GM21529 (cell line): ENCODE measurements around the gene FER.
A peak's percentile ranks its signal among the peaks of the same experiment; 100 is the strongest.
"Not testable (repeated sequence)": the region's sequence is repeated elsewhere in the genome, so short reads cannot be mapped to it uniquely, and the experiment has no call there.

ENCODE experiments used
- ATAC-seq: cut with Tn5 transposase; IDR thresholded peaks from one replicate; pipeline ENCODE4 v1.9.1; 2021; ENCODE audit not compliant: unreplicated experiment

Gene FER

DNA sequence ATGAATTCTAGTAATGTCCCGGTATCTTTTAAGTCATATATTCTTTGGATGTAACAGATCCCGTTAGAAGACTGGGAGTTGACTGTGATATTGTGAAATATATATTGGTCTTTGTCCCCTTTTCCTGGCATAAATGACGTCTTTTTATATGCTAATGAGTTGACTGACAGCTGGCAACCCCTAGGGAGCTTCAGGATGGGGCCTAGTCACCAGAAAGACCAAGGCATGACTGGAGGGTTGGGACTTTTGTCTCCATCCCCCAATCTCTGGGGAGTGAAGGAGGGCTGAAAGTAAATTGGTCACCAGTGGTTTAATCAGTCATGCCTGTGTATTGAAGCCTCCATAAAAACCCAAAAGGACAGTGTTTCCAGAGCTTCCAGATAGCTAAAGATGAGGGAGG is 420.5 kb downstream of the FER start:
- no peak for ATAC-seq

DNA sequence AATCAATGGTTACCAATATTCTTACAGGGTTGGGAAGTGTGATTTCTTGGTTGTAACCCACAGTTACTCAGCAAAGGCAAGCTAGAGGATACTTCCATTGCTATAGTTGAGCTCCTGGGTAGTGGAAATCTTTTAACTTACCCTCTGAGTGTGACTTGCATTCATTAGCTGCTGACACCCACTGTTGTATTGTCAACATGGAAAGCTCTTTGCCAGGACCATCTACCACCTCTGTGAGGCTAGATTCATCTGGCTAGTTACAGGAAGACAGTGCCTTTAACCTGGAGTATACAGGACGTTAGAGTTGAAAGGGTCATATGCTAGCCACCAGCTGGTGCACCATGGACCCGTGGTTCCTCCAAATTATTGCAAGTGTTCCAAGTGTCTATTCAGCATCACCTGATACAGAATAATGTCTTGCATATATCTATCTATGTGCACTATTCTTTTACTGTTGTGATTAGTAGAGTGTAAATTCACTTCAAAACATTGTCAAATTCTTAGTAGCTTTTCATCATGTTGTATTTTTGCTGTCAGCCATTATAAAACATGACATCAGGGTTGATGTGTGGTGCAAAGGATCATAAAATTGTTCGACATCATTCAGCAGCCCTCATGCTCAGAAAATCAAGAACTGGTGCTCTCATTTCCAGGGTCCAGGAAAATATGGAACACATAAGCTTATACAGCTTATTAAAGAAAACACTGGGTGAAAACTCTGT is 423.1 kb downstream of the FER start:
- no peak for ATAC-seq

DNA sequence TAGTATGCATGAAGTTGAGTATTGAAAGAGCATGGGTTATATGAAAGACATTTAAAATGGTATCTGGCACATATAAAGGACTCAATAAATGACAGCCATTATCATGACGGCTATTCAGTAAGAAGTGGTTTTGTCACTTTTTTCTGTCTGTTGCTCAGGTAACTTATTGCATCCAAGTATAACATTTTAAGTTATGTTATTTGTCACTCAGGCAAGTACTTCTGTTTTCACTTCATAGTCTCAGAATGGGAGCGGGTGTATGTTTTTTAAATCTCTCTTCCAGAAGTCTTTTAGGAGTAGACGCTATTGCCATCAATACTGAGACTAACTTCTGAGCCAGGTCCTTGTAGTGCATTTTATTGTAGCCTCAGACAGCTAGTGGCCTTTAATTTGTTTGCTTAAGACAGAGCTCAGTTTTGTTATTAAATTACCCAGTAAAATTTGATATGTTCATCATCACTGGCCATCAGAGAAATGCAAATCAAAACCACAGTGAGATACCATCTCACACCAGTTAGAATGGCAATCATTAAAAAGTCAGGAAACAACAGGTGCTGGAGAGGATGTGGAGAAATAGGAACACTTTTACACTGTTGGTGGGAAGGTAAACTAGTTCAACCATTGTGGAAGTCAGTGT is 423.9 kb downstream of the FER start:
- not testable (repeated sequence) for ATAC-seq

DNA sequence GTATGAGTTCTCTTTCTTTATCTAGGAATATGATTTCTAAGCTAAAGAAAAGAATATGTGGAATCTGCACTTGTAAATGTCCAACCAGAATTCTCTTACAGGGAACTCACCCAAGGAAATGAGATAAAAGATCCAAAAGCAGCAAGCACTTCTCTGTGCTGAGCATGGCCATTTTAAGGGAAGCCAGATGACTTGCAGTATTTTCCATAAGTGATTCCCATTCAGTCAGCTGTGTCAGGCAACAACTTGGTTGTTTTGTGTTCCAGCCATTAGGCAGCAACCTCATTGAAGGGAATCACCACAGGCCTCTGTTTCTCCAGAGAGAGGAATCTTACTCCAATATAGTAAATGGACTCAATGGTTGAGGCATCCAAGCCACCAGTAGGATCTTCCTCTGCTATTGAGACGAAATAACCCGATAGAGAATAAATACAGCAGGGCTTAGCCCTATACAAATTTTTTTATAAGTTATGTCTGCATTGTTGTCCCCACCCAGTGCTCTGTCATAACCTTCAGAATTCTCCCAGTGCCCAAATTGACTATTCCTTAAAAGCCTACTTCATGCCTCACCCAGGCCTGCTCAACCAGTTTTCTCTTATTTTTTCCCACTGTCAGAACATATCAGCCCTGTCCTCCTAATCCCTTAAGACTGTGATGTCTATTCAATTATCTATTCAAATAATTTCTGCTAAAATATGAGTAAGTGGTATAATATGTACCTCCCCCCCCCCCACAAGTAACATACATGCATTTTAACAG is 425.5 kb downstream of the FER start:
- no peak for ATAC-seq

DNA sequence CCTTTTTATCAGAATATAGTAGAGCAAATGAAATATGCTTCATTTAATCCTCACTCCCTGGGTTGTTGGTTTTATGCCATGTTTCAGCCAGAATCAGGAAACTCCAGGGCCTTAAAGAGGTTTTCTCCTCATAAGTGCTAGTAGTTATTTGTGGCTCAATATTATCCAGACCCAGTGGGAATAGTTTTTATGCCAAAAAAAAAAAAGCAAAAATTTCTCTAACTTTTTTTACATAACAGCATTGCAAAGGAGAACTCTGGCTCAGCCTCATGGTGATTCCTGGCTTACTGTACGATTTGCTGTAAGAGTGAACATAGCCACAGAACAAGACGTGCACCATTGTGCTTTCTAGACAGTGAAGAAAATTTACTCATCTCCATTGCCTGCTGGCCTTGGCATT is 429.5 kb downstream of the FER start:
- no peak for ATAC-seq

DNA sequence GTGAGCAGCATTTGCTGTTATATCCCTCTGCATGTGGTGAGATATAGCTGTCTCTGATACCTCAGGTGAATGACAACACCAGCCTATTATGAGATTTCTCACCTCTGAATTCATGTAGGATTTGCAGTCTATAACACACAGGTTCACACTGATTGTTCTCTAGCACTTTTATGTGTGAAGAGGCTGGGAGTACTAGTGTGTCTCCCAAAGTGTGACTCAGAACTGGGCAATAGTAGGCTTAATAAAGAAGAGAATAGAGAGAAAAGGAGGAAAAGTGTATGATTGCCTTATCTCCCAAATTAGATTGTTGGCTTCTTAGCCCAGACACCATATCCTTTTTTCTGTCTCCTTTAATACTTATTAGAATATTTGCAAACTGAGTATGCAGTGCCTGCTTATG is 430.1 kb downstream of the FER start:
- ATAC-seq = no peak

DNA sequence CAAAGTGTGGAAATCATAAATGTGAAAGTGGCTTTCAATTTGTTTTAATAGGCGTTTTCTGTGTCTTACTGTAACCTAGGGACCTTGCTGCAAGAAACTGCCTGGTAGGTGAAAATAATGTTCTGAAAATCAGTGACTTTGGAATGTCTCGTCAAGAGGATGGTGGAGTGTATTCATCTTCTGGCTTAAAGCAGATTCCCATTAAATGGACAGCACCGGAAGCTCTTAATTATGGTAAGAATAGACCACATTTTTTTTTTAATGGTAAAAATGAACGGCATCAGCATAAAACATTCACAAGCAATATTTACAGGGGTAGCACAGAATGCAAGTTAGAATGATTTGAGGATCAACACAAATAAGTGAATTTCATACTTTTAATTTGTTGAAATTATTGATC is 433.0 kb downstream of the FER start:
- no peak for ATAC-seq

DNA sequence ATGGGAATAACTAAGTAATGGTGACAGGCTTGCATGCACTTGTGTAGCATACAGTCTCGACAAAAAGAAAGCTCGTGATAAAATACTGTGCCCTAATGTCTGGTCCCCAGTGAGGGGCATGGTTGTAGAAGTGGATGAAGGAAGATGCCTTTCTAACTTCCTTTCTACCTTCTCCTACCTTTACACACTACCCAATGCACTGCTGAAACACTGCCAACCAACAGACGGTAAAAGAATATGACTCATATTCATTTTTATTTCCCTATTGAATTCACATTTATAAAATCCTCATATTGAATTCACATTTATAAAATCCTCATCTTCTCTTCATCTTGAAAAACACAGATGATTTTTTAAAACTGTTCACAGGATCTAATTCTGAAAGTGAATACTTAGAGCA is 439.1 kb downstream of the FER start:
- no peak for ATAC-seq

DNA sequence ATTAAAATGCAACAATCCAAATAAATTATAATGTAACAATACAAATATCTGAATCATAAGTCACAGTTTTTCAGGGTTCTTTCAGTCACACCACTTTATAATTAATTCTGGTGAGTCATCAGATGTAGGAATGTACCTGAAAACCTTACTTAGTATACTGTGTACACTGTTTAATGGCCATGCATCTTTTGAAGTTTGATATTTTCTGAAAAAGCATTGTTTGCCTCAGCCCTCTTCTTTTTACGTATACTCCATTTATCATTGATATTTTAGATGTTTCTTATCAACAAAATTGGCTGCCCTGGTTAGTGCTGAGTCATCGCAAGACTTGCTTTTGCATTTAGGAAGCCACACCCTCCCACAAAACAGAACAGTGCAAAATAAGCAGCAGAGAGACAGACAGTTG is 443.5 kb downstream of the FER start:
- ATAC-seq = peak; percentile 76

DNA sequence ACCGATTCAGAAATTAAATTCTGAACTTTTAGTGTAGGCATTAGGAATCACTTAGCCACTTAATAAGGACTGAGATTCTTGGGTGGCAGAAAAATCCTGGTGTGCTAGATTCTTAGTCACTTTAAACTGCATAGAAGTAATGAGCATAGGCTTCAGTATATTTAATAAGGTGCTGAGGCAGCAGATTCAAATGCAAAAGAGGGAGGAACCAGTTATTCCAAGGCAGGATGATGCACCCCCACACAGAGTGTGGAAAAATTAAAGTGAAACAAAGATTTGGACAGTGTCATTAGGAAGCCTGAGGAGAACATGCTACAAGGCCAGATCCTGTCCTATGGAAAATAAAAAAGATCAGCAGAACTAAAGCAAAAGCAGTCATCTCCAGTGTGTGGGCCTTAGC is 444.3 kb downstream of the FER start:
- no peak for ATAC-seq

DNA sequence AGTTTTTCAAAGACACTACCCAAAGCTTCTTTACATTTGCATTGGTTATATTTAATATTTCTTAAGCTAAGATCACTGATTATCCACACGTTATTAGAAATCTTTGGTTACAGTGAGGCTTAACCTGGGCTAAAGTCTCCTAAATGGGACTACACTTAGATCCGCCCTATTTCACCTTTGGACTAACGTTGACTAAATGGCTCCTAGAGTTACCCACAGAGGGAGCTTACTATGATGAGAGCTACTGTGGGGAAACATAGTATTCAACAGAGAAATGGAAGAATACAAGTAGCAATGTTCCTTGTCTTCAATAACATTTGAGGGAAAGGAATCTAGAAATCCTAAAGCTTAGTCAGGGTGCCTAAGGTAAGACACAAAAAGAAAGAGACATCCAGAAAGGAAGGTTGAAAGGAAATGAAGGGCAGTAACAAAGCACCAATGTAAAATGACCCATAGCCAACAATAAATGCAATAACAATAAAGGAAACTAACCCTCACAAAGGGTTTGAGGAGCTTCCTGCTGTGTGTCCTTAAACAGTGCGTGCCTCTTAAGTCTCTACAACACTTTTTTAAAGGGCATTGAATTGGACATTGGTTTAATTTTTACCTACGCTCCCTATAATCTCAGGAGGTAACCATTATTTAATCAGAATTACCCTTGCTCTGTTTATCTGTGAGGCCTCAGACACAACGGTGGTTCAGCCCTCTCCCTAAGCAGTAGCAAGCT is 445.0 kb downstream of the FER start:
- ATAC-seq = no peak

DNA sequence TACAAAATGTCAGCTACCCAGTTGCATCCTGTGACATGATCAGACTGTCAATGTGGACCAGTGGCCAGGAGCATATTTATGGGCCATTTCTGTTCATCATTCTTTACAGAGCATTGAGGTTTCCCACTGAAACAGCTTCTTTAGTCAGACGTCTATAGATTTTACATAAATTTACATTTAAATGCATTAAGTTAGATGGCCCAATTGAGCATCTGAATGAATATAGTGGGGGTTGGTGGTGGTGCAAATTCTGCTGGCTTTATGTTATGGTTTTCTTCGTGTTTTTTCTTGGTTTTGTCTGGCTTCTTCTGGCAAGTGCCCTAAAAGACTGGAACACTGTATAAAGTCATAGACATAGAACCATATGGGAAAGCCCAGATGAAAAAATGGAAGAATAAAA is 448.0 kb downstream of the FER start:
- no peak for ATAC-seq

DNA sequence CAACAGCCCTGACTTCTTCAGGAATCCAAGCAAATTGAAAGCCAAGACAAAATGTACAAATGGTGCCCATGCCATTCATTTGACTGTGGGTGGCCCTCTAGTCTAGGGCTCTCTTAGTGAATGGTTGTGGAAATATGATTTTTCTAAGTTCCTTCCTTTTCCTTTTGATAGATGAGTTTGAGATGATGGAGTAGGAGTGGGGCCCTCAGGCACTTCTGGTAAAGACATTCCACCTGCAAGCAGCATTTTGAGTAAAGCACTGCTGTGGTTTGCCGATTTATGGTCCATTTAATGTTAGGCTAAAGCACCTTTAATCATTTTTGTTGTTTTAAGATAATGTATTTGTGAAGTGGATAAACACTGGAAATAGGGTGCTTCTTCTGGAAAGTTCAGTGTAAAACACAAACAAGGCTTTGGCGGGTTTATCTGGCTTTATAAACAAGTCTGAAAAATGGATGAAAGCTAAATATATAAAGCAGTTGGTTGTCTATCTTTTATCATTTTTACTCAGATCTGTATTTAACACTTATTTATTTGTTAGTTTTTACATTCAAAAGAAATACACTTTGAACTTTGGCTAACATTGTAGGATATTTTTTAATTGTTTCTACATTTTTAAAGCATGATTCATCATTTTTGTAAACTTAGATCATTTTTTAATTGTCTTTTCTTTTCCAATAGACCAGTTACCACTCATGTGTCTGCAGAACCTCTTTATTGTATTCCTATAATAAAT is 448.6 kb downstream of the FER start:
- ATAC-seq = no peak

DNA sequence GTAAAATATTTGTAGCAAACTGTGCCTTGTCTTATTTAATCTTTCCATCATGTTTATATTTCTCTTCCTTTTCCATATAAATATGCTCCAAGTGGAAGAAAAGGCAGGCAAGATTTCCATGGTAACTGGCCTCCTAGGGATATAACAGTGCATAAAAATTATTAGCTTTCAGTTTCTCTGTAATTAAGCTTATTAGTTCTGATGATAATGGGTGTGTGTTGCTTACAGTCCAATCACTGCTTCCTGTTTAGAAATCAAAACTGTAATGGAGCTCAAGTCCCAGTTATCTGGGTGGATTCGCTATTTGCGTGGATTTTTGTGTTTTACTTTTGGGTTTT is 449.1 kb downstream of the FER start:
- no peak for ATAC-seq

DNA sequence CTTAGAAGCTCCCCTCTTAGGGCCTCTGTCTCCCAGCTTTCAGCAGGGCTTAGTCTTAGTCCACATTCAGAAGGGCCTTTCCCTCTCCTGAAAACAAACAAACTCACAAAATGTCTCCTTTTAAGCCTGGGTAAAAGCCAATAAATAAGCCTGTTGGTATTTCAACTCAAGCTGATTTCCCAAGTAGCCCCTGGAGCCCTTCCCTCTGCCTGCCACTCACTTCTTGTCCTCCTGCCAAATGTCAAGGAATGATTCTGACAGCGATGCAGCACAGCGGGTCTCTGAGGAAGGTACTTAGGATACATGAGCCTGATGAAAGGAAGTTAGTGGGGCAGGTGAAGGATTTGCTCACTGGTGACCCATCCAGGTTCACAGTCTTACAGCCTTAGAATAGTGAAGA is 451.6 kb downstream of the FER start:
- ATAC-seq = no peak

DNA sequence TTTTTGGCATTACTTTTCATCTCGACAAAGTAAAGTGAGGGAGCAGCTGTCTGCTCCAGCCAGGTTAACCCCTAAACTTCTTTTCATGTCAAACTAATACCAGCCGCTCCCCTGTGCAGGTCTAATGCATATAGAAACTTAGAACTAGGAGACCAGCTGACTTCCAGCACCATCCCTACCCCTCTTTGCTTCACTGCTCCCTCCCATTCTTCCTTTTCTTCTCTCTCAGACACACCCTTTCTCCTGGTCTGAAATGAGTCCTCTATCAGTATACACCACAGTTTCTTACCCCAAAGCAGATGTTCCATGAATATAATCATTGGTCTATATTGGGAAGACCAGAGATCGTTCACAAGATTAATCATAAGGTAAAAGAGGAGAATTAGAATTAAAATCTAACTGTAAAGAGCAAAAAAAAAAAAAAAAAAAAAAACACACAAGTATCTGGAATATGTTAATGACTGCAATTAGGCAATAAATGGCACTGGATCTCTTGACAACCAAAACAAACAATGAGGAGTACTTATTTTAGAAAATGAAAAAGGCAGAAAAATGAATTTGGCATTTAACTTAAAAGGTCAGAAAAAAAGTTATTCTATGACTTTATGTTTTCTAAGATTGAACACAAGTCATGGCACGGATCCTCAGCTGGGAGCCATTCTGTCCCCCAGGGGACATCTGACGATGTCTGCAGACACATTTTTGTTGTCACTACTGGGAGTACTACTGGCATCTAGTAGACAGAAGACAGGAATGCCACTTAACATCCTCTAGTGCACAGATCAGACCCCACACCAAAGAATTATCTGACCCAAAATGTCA is 452.3 kb downstream of the FER start:
- ATAC-seq = no peak

DNA sequence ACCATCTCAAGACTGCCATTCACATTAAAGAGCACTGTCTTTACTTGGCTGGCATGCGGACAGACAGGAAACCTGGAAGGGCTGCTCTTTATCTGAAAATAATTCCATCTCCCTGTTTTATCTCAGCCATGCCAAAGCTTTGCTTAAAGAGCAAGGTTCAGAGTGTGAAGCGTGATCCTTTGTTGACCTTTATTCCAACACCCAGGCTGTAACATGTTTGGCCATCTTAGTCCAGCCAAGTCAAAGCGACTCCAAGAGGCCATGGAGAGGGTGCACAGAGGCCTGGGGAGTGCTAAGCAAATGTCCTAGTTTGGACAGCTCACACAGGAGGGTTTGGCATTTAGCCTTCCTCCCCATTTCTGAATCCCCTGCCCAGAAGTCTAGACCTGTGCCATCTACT is 467.3 kb downstream of the FER start:
- no peak for ATAC-seq

DNA sequence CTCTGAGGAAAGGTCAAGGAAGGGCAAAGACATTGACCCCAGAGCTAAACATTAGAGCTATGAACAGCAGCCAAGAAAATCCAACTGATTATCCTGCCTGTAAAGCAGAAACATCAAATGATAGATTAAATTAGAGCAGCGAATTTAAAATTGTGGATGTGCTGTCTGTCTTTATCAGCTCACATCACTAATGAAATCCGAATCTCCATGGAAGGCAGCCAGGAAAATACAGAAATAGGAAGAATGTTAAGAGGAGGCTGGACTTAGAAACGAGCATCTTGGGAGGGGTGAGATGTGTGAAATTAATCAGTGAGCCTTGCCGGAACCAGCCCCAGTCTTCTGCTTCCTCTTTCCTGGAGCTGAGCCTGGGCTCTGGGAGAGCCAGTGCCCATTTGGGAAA is 471.1 kb downstream of the FER start:
- no peak for ATAC-seq

DNA sequence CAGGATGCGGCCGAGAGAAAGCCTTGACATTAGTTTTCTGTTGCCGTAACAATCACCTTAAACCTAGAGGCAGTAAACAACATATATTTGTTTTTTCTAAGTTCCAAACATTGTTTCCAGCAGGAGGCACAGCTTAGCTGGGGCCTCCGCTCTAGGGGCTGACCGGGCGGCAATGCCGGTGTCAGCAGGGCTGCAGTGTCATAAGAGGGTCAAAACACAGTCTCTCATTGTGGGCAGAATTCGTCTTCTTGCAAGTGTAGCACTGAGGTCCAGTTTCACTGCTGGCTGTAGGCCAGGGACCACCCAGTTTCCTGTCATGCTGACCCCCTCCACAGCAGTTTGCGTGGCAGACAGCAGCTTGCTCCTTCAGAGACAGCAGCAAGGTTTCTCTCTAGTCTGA is 475.8 kb downstream of the FER start:
- no peak for ATAC-seq

DNA sequence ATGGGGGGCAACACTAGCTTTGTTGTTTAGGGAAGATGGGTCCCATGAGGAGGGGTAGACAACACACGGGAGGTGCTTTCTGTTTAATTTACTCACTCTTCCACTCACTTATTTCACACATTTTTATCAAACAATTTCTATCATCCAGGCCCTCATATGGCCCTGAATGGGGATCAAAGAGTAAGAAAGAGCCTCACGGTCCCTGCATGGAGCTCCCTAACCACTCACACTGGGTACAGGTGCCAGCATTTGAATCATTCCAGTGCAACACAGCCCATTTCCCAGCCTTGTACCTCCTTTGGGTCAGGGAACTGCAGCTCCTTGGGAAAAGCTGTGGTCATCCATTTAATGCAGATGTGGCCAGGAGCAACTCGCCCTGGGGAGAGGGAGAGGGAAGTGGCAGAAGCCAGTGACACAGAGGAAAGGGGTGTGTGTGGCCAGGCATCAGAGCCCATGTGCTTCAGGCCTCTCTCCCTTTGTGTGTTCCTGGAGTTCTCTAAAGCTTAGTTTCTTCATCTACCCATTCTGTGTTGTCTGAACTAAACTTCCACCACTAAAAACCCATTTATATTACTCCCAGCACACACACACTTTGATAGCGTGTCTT is 476.7 kb downstream of the FER start:
- ATAC-seq = no peak
